ENCODE data around the gene ABHD4. TPM values are rescaled to one million over a fixed set of nuclear protein-coding genes. Genes with fewer than 3 reads are reported as not detected.

The ABHD4 gene
- total and polyA plus RNA-seq, 10 of the 15 experiments (the other 5 are each of a cell fraction or from before 2014, with no cell fraction given) = 5.4 to 28.7 (median 10.8) TPM

GRCh38 chr14:22579236-22579635 lies 18.9 kb upstream of the ABHD4 start:
- FAIRE-seq (no peak), ATAC-seq (no peak), DNase-seq (ENCODE audit: low read depth, low spot score) (no peak)
- no peak for TF ChIP-seq SUPT20H (IDR thresholded peaks at IDR 0.05; ENCODE audit: borderline replicate concordance, control insufficient read depth, low read depth, low read length)
- TF ChIP-seq BMI1 (IDR thresholded peaks at IDR 0.05; ENCODE audit: borderline replicate concordance) = peak; percentile 71
- Histone ChIP-seq H3K79me2 (ENCODE audit: control insufficient read depth, insufficient read depth, low read length) (peaks cover 50% of the 10 kb centered on the region), H3K9ac (ENCODE audit: control insufficient read depth, insufficient read depth, low read length) (no peak overlapping the region), H3K4me2 (ENCODE audit: control insufficient read depth, insufficient read depth) (no peak overlapping the region), H4K20me1 (ENCODE audit: control insufficient read depth, insufficient read depth) (no peaks in the 10 kb centered on the region), H3K4me1 (ENCODE audit: control insufficient read depth, insufficient read depth, low read length) (peaks cover 17% of the 10 kb centered on the region), H3K36me3 (ENCODE audit: control insufficient read depth in 2 of 2, insufficient read depth in 2 of 2, low read length in 1 of 2) (peaks cover 1 to 18% of the 10 kb centered on the region in 2 experiments; a peak in 1 of 4 replicates), H3K27me3 (replicated peaks in 1 of 2; ENCODE audit: control insufficient read depth in 2 of 2, insufficient read depth in 2 of 2, low read length in 1 of 2) (no peaks in the 10 kb centered on the region), H3K9me3 (replicated peaks; ENCODE audit: control insufficient read depth, insufficient read depth, low read length) (no peaks in the 10 kb centered on the region), H2AFZ (ENCODE audit: control insufficient read depth, low read depth, low read length) (no peak overlapping the region), H3K4me3 (no peak overlapping the region), H3K27ac (ENCODE audit: control insufficient read depth, insufficient read depth) (no peak overlapping the region)
- POLR2A ChIA-PET = interaction anchor here (0.7 kb wide), 2 partner anchors 13 to 20 kb away, joined by 3 read pairs; no protein-coding TSS in a partner anchor
- SMC1A ChIA-PET (ENCODE audit: uncharacterized antibody, unreplicated experiment) = interaction anchor here (0.9 to 1.4 kb wide), 2 partner anchors 9 to 10 kb away, joined by 3 to 5 read pairs; partner anchors contain the start of gene DAD1
- BruUV-seq (replicated peaks) = no TSS peak
- intact Hi-C loops (cut with micrococcal nuclease; ENCODE audit: unreplicated experiment) (no loop called here), in situ Hi-C loops (cut with MboI) (loop anchor here (5.0 kb wide), 1 partner anchor 278 kb away; no protein-coding TSS in a partner anchor)
- WGBS (ENCODE audit: insufficient coverage, insufficient replicate concordance, low lambda C conversion rate, missing lambda C conversion rate) = 98% methylated on average over 2 of the region's 2 CpGs
- RAD21 ChIA-PET (ENCODE audit: unreplicated experiment) = interaction anchor here (0.8 kb wide), 1 partner anchor 65 kb away, joined by 5 read pairs; the partner anchor contains the start of gene OR6J1
- CTCF ChIA-PET = interaction anchor here (0.7 to 1.3 kb wide), 2 partner anchors 78 to 274 kb away, joined by 3 to 4 read pairs; no protein-coding TSS in a partner anchor

DNA sequence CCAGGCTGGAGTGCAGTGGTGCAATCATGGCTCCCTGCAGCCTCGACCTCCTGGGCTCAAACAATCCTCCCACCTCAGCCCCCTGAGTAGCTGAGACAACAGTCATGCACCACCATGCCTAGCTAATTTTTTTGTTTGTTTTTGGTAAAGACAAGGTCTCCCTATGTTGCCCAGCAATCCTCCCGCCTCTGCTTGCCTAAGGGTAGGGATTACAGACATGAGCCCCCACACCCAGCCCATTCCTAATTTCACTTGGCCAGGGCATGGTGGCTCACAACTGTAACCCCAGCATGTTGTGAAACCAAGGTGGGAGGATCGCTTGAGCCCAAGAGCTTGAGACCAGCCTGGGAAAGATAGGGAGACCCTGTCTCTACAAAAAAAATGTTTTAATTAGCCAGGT lies 18.2 kb upstream of the ABHD4 start:
- Histone ChIP-seq H3K36me3 (ENCODE audit: control insufficient read depth in 2 of 2, insufficient read depth in 2 of 2, low read length in 1 of 2) (peaks cover 1 to 17% of the 10 kb centered on the region in 2 experiments; a peak in 1 of 4 replicates), H3K27me3 (replicated peaks in 1 of 2; ENCODE audit: control insufficient read depth in 2 of 2, insufficient read depth in 2 of 2, low read length in 1 of 2) (no peaks in the 10 kb centered on the region), H3K4me2 (ENCODE audit: control insufficient read depth, insufficient read depth) (no peak overlapping the region), H3K27ac (ENCODE audit: control insufficient read depth, insufficient read depth) (no peak overlapping the region), H3K4me1 (ENCODE audit: control insufficient read depth, insufficient read depth, low read length) (peaks cover 22% of the 10 kb centered on the region), H3K79me2 (ENCODE audit: control insufficient read depth, insufficient read depth, low read length) (peaks cover 56% of the 10 kb centered on the region), H3K4me3 (no peak overlapping the region), H3K9me3 (replicated peaks; ENCODE audit: control insufficient read depth, insufficient read depth, low read length) (no peaks in the 10 kb centered on the region), H3K9ac (ENCODE audit: control insufficient read depth, insufficient read depth, low read length) (no peak overlapping the region), H2AFZ (ENCODE audit: control insufficient read depth, low read depth, low read length) (no peak overlapping the region), H4K20me1 (ENCODE audit: control insufficient read depth, insufficient read depth) (no peaks in the 10 kb centered on the region)
- DNase-seq (ENCODE audit: low read depth, low spot score) (no peak), ATAC-seq (no peak), FAIRE-seq (no peak)
- in situ Hi-C loops (cut with MboI) (loop anchor here (5.0 kb wide), 1 partner anchor 277 kb away; no protein-coding TSS in a partner anchor), intact Hi-C loops (cut with micrococcal nuclease; ENCODE audit: unreplicated experiment) (no loop called here)
- BruUV-seq (replicated peaks) = no TSS peak
- ChIA-PET CTCF (interaction anchor here (0.7 to 1.7 kb wide), 2 partner anchors 73 to 78 kb away, joined by 3 to 4 read pairs; no protein-coding TSS in a partner anchor), RAD21 (ENCODE audit: unreplicated experiment) (no interaction called here), POLR2A (interaction anchor here (0.7 kb wide), 1 partner anchor 14 kb away, joined by 3 read pairs; no protein-coding TSS in a partner anchor), SMC1A (ENCODE audit: uncharacterized antibody, unreplicated experiment) (interaction anchor here (0.9 kb wide), 1 partner anchor 9 kb away, joined by 3 read pairs; the partner anchor contains the start of gene DAD1)
- 64% methylated on average over 3 of the region's 3 CpGs for WGBS (ENCODE audit: insufficient coverage, insufficient replicate concordance, low lambda C conversion rate, missing lambda C conversion rate)
- no peak for TF ChIP-seq NKRF (conservative IDR thresholded peaks at IDR 0.05)
- no peak for TF ChIP-seq CEBPZ (IDR thresholded peaks at IDR 0.05; ENCODE audit: low read depth, low read length)
- no peak for TF ChIP-seq SIX5 (IDR thresholded peaks at IDR 0.05; ENCODE audit: low read depth, low read length, severe bottlenecking)
- no peak for TF ChIP-seq RUNX3 (IDR thresholded peaks at IDR 0.05; ENCODE audit: low read length)
- no peak for TF ChIP-seq CBX5 (IDR thresholded peaks at IDR 0.05; ENCODE audit: low read depth)
- no peak for TF ChIP-seq BHLHE40 (IDR thresholded peaks at IDR 0.05; ENCODE audit: borderline replicate concordance in 1 of 2, low read depth in 2 of 2, low read length in 1 of 2)
- no peak for TF ChIP-seq SUPT20H (IDR thresholded peaks at IDR 0.05; ENCODE audit: borderline replicate concordance, control insufficient read depth, low read depth, low read length)
- TF ChIP-seq ETV6 (conservative IDR thresholded peaks at IDR 0.05 in 1 of 2, IDR thresholded peaks at IDR 0.05 in 1 of 2; ENCODE audit: borderline replicate concordance in 1 of 2, low read depth in 1 of 2) = no peak
- TF ChIP-seq SP1 (IDR thresholded peaks at IDR 0.05; ENCODE audit: low read depth, low read length) = no peak
